ENCODE measurements around the gene TMED10. TPM values are rescaled to one million over a fixed set of nuclear protein-coding genes. Genes with fewer than 3 reads are reported as not detected.
"Not testable (repeated sequence)": the region's sequence is repeated elsewhere in the genome, so short reads cannot be mapped to it uniquely, and the experiment has no call there.

Gene TMED10
- total RNA-seq, 2 donors from 2014 or later = 261 to 325 TPM

GRCh38 chr14:75184492-75184891 is 8.1 kb upstream of the TMED10 start:
- peak overlapping the region in 1 of 2 donors; percentile 45 for H3K27ac ChIP-seq
- DNase-seq (ENCODE audit: low spot score) = no peak
- H3K4me3 ChIP-seq = no peak overlapping the region
- H3K9me3 ChIP-seq = no peaks in the 10 kb centered on the region
- no peak for TF ChIP-seq CTCF (IDR thresholded peaks at IDR 0.05)
- H3K36me3 ChIP-seq = no peaks in the 10 kb centered on the region
- H3K27me3 ChIP-seq = no peaks in the 10 kb centered on the region
- peaks cover 0 to 6% of the 10 kb centered on the region in 2 donors for H3K4me1 ChIP-seq

DNA sequence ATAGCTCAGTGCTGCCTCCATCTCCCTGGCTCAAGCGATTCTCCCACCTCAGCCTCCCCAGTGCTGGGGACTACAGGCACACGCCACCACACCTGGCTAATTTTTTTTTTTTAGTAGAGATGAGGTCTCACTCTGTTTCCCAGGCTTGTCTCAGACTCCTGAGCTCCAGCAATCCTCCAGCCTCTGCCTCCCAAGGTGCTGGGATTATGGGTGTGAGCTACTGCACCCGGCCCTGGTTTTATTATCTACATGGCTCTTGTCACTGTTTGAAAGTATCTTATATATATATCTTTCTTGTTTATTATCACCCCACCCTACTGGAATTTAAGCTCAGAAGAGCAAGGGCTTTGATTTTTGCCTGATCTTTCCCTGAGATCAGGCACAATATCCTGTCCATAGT is 7.6 kb upstream of the TMED10 start:
- Histone ChIP-seq H3K4me3 (no peak overlapping the region), H3K27me3 (no peaks in the 10 kb centered on the region), H3K9me3 (no peaks in the 10 kb centered on the region), H3K4me1 (peaks cover 0 to 6% of the 10 kb centered on the region in 2 donors), H3K27ac (peak overlapping the region in 1 of 2 donors; percentile 45), H3K36me3 (no peaks in the 10 kb centered on the region)
- no peak for DNase-seq (ENCODE audit: low spot score)
- no peak for TF ChIP-seq CTCF (IDR thresholded peaks at IDR 0.05)

DNA sequence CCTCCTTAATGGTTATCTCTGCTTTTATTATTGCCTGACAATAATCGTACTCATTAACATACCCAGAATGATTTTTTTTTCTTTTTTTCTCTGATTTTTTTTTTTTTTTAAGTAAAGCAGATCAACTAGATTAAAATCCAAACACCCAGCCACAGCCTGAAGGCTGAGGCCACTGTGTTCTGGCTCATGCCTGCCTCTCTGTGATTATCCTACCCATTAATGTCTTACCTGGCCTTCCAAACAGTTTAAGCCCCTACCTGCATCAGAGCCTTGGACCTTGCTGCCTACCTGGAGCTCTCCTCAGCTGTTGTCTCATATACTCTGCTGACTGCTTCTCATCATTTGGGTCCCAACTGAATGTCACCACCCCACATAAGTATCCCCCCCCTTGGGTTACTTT is 6.8 kb upstream of the TMED10 start:
- DNase-seq (ENCODE audit: low spot score) = no peak
- peak overlapping the region; percentile 21 to 31 for H3K27ac ChIP-seq
- H3K9me3 ChIP-seq = no peaks in the 10 kb centered on the region
- H3K27me3 ChIP-seq = no peaks in the 10 kb centered on the region
- H3K36me3 ChIP-seq = no peaks in the 10 kb centered on the region
- H3K4me3 ChIP-seq = no peak overlapping the region
- no peak for TF ChIP-seq CTCF (IDR thresholded peaks at IDR 0.05)
- peaks cover 0 to 6% of the 10 kb centered on the region in 2 donors for H3K4me1 ChIP-seq

GRCh38 chr14:75182821-75183220 is 6.4 kb upstream of the TMED10 start:
- Histone ChIP-seq H3K4me3 (no peak overlapping the region), H3K4me1 (peaks cover 0 to 6% of the 10 kb centered on the region in 2 donors), H3K27ac (peak overlapping the region; percentile 21 to 31), H3K27me3 (no peaks in the 10 kb centered on the region), H3K36me3 (no peaks in the 10 kb centered on the region), H3K9me3 (no peaks in the 10 kb centered on the region)
- DNase-seq (ENCODE audit: low spot score) = no peak
- no peak for TF ChIP-seq CTCF (IDR thresholded peaks at IDR 0.05)

DNA sequence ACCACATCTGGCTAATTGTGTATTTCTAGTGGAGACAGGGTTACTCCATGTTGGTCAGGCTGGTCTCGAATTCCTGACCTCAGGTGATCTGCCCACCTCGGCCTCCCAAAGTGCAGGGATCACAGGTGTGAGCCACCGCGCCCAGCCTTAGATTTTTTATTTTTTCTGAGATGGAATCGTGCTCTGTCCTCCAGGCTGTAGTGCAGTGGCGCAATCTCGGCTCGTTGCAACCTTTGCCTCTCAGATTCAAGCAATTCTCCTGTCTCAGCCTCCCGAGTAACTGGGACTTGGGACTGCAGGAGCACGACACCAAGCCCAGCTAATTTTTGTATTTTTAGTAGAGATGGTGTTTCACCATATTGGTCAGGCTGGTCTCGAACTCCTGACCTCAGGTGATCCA is 5.8 kb upstream of the TMED10 start:
- not testable (repeated sequence) for H3K4me3 ChIP-seq; H3K4me1 ChIP-seq; H3K27me3 ChIP-seq; H3K9me3 ChIP-seq; DNase-seq (ENCODE audit: low spot score); H3K36me3 ChIP-seq
- peak overlapping the region; percentile 21 to 31 for H3K27ac ChIP-seq

DNA sequence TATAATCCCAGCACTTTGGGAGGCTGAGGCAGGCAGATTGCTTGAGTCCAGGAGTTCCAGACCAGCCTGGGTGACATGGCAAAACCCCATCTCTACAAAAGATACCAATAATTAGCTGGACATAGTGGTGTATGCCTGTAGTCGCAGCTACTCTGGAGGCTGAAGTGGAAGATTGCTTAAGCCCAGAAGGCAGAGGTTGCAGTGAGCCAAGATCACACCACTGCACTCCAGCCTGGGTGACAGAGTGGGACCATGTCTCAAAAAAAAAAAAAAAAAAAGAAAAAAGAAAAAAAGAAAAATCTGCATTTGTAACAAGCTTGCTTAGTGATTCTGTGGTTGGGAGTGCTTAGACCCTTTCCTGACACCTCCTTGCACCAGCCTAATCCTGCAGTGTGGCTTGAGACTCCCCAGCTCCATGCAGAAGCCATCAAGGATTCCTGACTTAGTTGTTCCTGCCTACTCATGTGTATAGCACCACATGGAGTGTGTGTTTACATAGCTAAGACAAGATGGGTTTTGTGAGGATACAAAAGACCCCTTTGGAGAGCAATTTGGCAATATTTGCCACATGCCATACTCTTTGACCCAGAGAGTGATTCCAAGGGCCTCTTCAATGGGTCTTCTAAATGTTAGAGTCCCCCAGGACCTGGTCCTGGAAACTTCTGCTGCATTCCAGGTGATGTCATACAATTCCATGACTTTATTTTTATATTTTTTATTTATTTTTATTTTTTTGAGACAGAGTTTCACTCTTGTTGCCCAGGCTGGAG is 5.1 kb upstream of the TMED10 start:
- Histone ChIP-seq H3K4me3 (no peak overlapping the region), H3K27ac (no peak overlapping the region), H3K36me3 (no peaks in the 10 kb centered on the region), H3K27me3 (no peaks in the 10 kb centered on the region), H3K4me1 (peaks cover 0 to 6% of the 10 kb centered on the region in 2 donors), H3K9me3 (no peaks in the 10 kb centered on the region)
- DNase-seq (ENCODE audit: low spot score) = no peak
- no peak for TF ChIP-seq CTCF (IDR thresholded peaks at IDR 0.05)

Measured in right atrium auricular region (tissue), 2 donors.